ENCODE data around the gene BACH2. TPM values are rescaled to one million over a fixed set of nuclear protein-coding genes. Genes with fewer than 3 reads are reported as not detected.
"Not testable (repeated sequence)": the region's sequence is repeated elsewhere in the genome, so short reads cannot be mapped to it uniquely, and the experiment has no call there.

The BACH2 gene
- polyA plus RNA-seq (2011; rRNA removed) (2.2 and 2.3 TPM in 2 replicates), polyA minus RNA-seq (2011; rRNA and poly(A)+ RNA removed) (9.0 and 10.1 TPM in 2 replicates)

GRCh38 chr6:90296341-90297114 lies at the start of gene BACH2:
TSS of gene BACH2 (minus strand) at chr6:90296843. CDS start at chr6:90008844, 287,999 bp downstream.
- POLR2A ChIA-PET: interaction anchor here (1.6 to 2.7 kb wide), 3 partner anchors 12 to 356 kb away, joined by 7 to 17 read pairs (median 9); no protein-coding TSS in a partner anchor
- H3K9me3 ChIP-seq (ENCODE audit: control insufficient read depth, insufficient read depth, low read length): no peaks in the 10 kb centered on the region; the same call in 1 of the 2 replicates
- H3K27me3 ChIP-seq (ENCODE audit: control insufficient read depth, insufficient read depth, low read length): peaks cover 8% of the 10 kb centered on the region
- DNase-seq (ENCODE audit: low read depth, low spot score): peak; percentile 82
- peak within 1 kb of the TSS; percentile 39 for H3K27ac ChIP-seq (ENCODE audit: low read depth, low read length)
- CTCF ChIA-PET: interaction anchor here (1.1 to 2.3 kb wide), 6 partner anchors 12 to 356 kb away, joined by 3 to 23 read pairs (median 4); no protein-coding TSS in a partner anchor
- peak within 1 kb of the TSS; percentile 73 for H3K4me3 ChIP-seq (ENCODE audit: low read depth, low read length)
- TF ChIP-seq, protein P1, sequence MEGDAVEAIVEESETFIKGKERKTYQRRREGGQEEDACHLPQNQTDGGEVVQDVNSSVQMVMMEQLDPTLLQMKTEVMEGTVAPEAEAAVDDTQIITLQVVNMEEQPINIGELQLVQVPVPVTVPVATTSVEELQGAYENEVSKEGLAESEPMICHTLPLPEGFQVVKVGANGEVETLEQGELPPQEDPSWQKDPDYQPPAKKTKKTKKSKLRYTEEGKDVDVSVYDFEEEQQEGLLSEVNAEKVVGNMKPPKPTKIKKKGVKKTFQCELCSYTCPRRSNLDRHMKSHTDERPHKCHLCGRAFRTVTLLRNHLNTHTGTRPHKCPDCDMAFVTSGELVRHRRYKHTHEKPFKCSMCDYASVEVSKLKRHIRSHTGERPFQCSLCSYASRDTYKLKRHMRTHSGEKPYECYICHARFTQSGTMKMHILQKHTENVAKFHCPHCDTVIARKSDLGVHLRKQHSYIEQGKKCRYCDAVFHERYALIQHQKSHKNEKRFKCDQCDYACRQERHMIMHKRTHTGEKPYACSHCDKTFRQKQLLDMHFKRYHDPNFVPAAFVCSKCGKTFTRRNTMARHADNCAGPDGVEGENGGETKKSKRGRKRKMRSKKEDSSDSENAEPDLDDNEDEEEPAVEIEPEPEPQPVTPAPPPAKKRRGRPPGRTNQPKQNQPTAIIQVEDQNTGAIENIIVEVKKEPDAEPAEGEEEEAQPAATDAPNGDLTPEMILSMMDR (IDR thresholded peaks at IDR 0.05; ENCODE audit: low read depth, low read length): peak; percentile 24; the same call in 1 of the 2 replicates

DNA sequence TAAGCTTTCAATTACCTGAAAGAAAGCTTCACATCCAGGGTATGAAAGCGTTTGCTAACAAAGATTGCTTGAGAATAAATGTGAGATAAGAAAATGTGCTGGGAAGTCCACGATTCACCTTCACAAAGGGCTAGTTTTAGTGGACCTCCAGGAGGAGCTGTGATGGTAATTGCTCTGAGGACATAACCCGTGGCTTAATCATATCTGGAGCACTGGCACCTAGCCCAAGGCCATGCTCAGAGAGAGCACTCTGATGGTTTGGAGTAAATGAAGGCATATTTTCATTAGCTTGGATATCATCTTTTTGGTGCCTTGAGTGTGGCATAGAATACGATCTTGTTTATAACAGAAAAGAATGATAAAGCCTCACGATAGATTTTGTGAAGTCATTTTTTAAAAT lies 46.9 kb upstream of the BACH2 start:
- Histone ChIP-seq H3K27me3 (ENCODE audit: control insufficient read depth, insufficient read depth, low read length) (peaks cover 18% of the 10 kb centered on the region), H3K9me3 (ENCODE audit: control insufficient read depth, insufficient read depth, low read length) (no peaks in the 10 kb centered on the region), H3K4me3 (ENCODE audit: low read depth, low read length) (no peak overlapping the region), H3K27ac (ENCODE audit: low read depth, low read length) (no peak overlapping the region)
- no peak for DNase-seq (ENCODE audit: low read depth, low spot score)
- CTCF ChIA-PET: interaction anchor here (0.9 to 2.6 kb wide), 3 partner anchors 15 to 403 kb away, joined by 3 to 9 read pairs (median 7); no protein-coding TSS in a partner anchor
- POLR2A ChIA-PET: no interaction called here
- TF ChIP-seq, protein P1 (IDR thresholded peaks at IDR 0.05; ENCODE audit: low read depth, low read length): peak; percentile 29; the same call in 1 of the 2 replicates

DNA sequence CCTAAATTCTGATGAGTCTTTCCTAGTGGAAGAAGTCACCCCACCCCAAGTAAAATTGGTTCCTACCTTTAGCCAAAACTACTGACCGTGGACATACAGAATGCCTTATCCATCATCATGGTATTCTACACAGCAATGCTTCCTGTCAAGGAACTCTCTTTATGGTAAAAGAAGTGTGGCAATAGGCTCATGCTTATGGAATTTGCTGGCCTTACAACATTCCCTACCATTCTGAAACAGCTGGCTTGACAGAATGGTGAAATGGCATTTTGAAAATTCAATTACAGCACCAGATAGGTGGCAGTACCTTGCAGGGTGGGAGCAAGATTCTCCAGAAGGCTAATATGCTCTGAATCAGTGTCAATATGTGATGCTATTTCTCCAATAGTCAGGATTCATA lies 41.8 kb upstream of the BACH2 start:
- TF ChIP-seq, protein P1 (IDR thresholded peaks at IDR 0.05; ENCODE audit: low read depth, low read length): no peak
- CTCF ChIA-PET: interaction anchor here (0.8 kb wide), 1 partner anchor 141 kb away, joined by 3 read pairs; no protein-coding TSS in a partner anchor
- H3K4me3 ChIP-seq (ENCODE audit: low read depth, low read length): no peak overlapping the region
- H3K27me3 ChIP-seq (ENCODE audit: control insufficient read depth, insufficient read depth, low read length): peaks cover 10% of the 10 kb centered on the region
- DNase-seq (ENCODE audit: low read depth, low spot score): no peak
- H3K9me3 ChIP-seq (ENCODE audit: control insufficient read depth, insufficient read depth, low read length): no peaks in the 10 kb centered on the region
- POLR2A ChIA-PET: no interaction called here
- H3K27ac ChIP-seq (ENCODE audit: low read depth, low read length): no peak overlapping the region

DNA sequence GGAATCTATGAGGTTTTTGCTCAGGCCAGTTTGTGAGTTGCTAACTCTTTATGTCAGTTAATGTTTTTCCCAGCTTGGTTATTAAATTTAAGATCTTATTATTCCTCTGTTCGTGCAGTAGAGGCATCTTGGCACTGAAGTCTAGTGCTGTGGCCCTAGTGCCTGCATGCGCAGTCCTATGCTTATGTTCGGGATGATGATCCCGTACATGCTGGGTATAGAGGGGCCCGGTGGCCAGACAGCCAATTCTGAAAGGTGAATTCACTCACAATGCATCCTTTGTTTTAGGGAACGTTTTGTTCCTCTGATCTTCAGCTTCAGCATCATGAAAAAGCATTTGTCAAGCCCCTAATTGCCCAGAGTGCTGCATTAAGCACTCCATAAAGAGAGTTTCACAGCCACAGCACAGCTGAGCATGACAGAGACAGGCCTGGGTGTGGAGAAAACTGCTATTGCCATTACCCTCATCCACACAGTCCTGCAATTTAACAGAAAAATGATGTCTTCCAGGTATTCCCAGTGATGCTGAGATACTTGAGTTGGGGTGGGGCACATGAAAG lies 39.8 kb upstream of the BACH2 start:
- TF ChIP-seq, protein P1 (IDR thresholded peaks at IDR 0.05; ENCODE audit: low read depth, low read length): no peak
- CTCF ChIA-PET: no interaction called here
- Histone ChIP-seq H3K4me3 (ENCODE audit: low read depth, low read length) (no peak overlapping the region), H3K9me3 (ENCODE audit: control insufficient read depth, insufficient read depth, low read length) (no peaks in the 10 kb centered on the region), H3K27ac (ENCODE audit: low read depth, low read length) (no peak overlapping the region), H3K27me3 (ENCODE audit: control insufficient read depth, insufficient read depth, low read length) (peaks cover 10% of the 10 kb centered on the region)
- no peak for DNase-seq (ENCODE audit: low read depth, low spot score)
- POLR2A ChIA-PET: no interaction called here

DNA sequence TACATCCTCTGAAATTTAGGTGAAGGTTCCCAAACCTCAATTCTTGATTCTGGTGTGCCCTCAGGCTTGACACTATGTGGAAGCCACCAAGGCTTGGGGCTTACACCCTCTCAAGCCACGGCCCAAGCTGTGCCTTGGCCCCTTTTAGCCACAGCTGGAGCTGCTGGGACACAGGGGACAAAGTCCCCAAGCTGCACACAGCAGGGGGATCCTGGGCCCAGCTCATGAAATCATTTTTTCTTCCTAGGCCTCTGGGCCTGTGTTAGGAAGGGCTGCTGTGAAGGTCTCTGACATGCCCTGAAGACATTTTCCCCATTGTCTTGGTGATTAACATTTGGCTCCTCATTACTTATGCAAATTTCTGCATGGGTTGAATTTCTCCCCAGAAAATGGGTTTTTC lies 37.3 kb upstream of the BACH2 start:
- ChIA-PET CTCF (no interaction called here), POLR2A (no interaction called here)
- Histone ChIP-seq H3K9me3 (ENCODE audit: control insufficient read depth, insufficient read depth, low read length) (no peaks in the 10 kb centered on the region), H3K27ac (ENCODE audit: low read depth, low read length) (no peak overlapping the region), H3K27me3 (ENCODE audit: control insufficient read depth, insufficient read depth, low read length) (peaks cover 10% of the 10 kb centered on the region), H3K4me3 (ENCODE audit: low read depth, low read length) (no peak overlapping the region)
- DNase-seq (ENCODE audit: low read depth, low spot score): no peak
- TF ChIP-seq, protein P1 (IDR thresholded peaks at IDR 0.05; ENCODE audit: low read depth, low read length): no peak

DNA sequence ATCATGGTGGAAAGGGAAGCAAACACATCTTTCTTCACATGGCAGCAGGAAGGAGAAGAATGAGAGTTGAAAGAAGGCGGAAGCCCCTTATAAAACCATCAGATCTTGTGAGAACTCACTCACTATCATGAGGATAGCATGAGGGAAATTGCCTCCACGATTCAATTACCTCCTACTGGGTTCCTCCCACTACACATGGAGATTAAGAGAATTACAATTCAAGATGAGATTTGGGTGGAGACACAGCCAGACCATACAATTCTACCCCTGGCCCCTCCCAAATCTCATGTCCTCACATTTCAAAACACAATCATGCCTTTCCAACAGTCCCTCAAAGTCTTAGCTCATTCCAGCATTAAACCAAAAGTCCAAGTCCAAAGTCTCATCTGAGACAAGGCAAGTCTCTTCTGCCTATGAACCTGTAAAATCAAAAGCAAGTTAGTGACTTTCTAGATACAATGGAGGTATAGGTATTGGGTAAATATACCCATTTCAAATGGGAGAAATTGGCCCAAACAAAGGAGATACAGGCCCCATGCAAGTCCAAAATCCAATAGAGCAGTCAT lies 36.4 kb upstream of the BACH2 start:
- DNase-seq (ENCODE audit: low read depth, low spot score); POLR2A ChIA-PET; H3K9me3 ChIP-seq (ENCODE audit: control insufficient read depth, insufficient read depth, low read length); CTCF ChIA-PET; H3K4me3 ChIP-seq (ENCODE audit: low read depth, low read length); H3K27ac ChIP-seq (ENCODE audit: low read depth, low read length); H3K27me3 ChIP-seq (ENCODE audit: control insufficient read depth, insufficient read depth, low read length): not testable (repeated sequence)

All from AG04450 (cell line).